NCI-H510A treated with DMSO at 0.1 percent for 48 hours (cell line): ENCODE data around the gene ANKS6.
A peak's percentile ranks its signal among the peaks of the same experiment; 100 is the strongest.

ENCODE experiments used
- DNase-seq: peaks from one replicate; lab custom pipeline; 2025; lab: John Stamatoyannopoulos, UW

The ANKS6 gene

DNA sequence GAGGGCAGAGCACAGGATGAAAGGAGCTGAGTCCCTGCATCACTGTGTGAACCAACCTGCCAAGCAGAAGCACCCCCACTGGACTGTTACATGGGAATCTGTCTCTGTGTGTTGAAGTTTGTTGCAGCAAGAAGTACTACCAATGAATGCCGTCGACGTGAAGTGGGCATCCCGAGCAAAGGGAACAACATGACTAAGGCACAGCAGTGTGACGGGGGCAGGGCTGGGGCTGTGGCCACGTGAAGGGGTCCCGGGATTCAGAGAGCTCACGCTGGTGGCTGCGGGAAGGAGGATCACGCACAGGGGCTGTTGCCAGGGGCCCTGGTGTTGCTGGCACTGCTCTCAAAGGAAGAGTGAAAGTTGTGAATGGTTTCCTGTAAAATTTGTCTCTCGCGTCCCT is 60.1 kb downstream of the ANKS6 start:
- DNase-seq, result no peak

DNA sequence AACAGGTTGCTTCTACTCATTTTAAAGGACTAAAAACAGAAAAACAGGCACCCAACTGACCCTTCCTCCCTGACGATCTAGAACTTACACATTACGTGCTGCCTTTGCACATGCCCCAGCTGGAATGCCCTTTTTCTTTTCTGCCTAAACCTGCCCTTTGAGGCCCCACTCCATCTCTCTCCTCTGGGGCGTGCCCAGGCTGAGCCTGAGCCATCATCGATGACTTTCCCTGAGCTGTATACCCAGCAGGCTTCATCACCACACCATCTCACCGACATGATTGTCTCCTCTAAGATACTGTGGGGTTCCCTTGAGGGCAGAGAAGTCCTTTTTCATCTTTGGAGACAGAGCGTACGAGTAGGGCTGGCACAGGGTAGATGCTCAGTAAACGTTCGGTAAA is 63.6 kb downstream of the ANKS6 start:
- DNase-seq, result no peak

DNA sequence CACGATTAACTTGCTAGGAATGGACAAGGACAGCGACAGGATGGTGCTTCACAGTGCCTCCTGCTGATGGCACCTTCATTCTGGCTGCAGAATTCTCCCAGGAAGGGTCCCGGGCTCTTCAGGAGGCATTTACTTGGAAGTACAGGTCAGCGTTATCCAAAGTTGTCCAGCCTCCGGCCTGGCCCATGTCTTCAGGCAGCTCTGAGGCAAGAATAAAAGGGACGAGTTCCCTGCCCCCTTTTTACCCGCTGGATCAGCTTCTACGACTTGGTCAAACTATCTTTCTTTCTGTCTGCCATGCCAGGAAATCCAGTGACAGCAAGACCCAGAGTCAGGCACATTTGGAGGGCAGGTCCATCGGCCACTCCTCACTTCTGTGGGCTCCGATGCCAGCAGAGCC is 64.3 kb downstream of the ANKS6 start:
- DNase-seq, result no peak

DNA sequence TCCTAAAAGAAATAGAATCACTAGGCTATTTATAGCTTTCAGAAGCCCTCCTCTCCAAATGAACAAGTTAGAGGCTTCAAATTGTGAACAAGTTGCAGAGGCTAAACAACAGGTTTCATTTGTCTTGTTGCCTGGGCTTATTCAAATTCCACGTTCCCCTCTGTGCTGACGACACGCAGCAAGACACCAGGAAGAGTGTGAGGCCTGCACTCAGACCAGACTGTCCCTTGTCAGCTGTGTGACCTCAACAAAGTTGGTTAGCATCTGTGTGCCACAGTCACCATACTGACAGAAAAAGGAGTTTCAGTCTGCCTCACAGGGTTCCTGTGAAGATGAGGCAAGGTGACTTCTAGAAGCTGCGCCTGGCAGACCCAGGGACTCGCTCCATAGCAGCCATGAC is 65.5 kb downstream of the ANKS6 start:
- no peak for DNase-seq

DNA sequence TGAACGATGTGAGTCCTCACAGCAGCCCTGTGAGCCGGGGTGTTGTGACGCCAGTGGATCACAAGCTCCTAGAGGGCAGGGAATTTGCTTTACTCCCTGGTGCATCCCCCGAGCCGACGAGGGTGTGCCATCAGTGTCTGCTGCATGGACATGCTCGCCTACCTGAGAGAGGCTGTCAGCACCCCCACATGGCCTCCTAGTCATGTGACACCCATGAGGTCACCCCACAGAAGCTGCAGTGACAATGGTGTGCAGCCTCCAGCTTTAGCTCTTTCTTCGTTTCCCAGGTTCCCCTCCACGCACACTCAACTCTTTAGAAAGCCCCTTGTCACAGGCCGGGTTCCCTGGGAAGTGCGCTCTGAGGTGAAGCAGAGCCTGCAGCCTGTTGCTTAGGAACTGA is 67.9 kb downstream of the ANKS6 start:
- no peak for DNase-seq

DNA sequence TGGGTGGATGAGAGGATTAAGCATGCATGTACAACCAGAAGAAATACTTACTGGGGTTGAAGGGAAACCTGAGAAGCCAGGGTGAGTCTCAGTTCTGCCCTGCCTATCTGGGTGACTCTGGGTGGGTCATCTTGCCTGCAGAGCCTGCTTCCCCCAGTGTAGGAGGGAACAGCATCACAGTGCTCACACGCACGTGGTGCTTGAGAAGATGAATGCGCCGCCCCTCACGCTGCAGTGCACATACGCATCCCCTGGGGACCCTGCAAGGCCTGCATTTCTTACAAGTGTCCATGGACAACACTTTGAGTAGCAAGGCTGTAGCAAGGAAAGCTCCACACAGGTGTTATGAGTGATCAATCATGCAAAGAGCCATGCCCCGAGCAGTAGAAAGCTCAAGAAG is 68.9 kb downstream of the ANKS6 start:
- DNase-seq, result no peak

DNA sequence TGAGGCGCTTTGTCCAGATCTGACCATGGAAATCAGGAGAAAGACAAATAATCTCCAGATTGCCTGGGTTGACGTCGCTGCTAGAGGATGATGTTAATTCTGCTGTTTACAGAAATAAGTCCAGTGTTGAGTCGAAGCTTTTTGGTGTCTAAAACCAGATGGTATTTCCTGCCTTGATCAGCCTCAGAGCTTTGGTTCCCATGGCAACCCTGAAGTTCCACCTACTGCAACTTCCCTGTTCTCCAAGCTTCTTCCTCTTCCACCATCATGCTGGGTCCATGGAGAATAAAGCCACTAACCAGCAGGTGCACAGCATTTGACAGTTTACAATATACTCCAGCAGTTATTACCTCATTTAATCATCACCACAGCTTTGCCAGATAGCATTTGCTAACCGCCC is 69.6 kb downstream of the ANKS6 start:
- DNase-seq, result no peak

DNA sequence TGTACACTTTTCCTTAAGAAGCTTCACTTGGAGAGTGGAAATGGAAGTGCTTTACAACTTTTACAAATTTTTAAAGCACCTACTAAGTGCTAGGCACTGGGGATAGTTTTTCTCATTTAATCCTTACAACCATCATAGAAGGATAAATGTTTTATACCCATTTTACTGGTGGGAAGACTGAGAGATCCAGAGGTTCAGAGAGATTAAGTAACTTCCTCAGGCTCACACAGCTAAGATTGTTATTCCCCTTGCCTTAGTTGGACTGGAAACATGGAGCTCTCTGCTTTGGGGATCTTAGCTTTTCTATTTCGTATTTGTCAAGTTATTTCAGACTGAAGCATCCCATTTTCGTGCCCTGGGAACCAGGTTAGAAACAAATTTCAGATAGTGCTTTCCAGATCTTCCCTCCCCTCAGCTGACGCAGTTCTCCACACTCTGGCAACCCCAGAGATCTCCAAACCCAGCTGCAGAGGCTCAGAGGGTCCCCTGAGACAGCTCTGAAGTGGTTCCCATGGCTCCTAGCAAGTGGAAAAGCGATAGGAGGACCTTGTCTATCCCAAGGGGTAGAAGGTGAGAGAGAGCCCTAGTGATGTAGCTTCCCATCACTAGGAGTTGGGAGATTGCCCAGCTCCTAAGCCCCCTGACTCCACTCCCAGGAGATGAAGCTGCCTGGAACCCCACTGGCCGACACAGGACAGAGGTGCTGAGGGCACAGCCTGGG is 71.4 kb downstream of the ANKS6 start:
- no peak for DNase-seq

DNA sequence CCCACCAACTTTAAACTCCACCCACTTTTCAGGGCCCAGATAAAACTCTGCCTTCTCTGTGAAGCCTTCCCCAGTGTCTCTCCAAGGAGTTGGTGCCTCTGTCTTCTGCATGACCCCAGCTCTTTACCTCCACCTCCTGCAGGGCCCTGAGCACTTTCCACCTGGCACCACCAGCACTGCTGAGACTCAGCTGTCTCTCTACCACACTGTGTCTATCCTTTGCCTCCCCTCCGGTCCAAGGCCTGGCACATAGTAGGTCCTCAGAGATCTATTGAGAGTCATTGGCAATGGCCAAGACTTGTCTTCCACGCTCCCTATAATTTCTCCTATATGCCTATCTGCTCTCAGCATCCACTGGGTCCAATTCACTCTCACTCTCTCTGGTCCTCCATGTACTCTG is 74.7 kb downstream of the ANKS6 start:
- DNase-seq, result no peak

DNA sequence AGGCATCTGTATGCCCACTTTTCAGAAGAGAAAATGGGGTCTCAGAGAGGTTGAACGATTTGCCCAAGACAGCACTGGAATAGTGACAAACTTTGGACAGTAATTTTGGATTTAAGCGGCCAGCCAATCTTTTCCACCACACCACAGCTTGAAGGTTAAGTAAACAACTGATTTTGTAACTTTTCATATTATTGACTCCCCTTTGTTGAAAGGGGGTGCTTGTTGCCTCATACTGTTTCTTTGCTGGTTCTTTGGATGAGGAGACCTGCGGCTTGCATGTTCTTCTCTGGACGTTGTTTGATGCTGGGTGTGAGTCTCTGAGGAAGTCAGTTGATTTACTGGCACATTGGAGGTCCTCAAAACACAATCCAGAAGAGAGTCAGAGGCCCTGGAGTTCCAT is 76.0 kb downstream of the ANKS6 start:
- no peak for DNase-seq

DNA sequence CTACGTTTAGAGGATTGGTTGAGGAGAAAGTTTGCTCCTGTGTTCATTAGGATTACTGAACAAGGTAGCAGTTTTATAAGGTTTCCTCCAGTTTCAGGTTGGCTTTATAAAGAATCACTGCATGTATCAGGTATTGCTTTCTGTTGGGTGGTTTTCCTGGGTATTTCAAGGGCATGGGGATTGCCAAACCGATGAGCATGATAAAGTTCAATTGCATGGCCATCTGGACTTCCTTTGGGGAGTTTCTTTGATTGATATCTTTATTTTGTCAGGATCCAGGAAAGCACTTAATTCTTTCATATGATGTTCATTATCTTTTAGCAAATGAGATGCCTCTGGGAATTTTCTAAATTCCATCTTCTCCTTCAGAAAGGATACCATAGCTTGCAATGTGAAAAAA is 77.3 kb downstream of the ANKS6 start:
- DNase-seq, result no peak

DNA sequence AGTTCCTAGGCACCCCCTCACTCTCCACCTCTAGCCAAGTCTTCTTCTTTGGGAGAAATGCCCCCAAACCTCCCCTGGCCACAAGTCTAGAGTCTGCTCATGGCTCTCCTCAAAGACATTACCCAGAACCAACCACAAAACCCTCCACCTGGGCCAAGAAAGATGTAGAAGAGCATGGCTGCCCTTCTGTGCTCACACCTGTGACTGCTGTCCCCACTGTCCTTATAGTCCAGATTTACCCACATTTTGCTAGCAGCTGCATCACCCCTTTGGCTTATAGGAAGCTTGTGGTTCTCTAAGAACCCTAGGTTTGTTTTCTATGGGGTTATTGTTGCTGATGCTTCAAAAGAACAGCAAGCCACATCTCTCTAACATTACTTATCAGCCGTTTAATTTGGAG is 81.5 kb downstream of the ANKS6 start:
- no peak for DNase-seq

DNA sequence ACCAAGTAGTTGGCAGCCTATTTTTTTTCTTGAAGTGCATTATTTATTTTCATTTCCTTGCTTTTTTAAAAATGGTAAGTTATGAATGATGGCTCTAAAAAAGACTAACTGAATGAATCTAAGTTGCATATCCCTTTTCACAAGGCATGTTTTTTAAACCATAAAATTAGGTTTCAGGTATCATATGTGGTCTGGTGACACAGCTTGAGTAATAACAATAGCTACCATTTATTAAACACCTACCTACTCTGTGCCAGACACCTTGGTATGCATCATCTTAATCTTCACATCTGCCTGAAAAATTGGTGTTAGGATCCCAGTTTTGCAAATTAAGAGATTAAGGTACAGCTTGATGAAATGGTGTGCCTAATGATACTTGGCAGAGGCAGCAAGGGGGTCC is 83.4 kb downstream of the ANKS6 start:
- DNase-seq, result no peak

DNA sequence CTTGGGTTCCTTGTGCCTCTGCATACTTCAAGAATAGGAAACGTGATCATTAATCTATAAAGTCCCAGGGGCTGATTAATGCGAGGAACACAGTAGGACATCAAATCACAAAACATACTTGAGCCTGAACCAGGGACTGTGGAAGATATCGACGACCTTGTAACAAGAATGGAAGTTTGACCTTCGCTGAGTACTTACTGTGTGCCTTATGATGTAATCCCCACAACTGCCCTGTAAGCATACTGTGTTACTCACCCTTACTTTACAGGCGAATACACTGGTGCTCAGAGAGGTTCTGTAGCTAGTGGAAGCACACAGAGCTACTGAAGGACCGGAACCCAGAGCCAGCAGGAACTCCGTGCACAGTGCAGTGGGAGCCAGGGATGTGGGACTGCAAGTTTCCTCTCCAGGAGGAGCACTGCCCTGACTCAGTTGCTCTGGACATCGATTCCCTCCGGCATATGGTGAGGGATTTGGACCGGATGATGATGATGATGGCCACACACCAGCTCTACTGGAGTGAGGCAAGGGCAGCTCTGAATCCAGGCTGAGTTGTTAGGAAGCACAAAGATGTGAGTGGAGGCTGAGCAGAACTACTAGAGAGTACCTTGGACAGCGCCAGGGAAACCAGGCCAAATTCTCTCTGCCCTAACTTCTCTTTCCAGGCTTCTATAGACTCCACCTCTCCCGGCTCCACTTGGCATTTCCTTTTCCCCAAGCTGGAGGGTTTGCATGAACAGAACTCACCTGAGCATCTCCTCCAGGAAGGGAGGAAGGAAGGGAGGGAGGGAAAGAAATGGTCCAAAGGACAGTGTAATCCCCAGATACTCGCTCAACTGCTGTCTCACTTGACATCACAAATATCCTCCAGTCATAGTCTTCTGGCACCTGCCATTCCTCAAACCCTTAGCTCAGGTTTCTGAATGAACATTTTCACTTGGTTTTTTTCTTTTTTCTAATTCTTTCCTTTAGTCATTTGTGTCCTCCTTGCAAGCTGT is 86.1 kb downstream of the ANKS6 start:
- no peak for DNase-seq

DNA sequence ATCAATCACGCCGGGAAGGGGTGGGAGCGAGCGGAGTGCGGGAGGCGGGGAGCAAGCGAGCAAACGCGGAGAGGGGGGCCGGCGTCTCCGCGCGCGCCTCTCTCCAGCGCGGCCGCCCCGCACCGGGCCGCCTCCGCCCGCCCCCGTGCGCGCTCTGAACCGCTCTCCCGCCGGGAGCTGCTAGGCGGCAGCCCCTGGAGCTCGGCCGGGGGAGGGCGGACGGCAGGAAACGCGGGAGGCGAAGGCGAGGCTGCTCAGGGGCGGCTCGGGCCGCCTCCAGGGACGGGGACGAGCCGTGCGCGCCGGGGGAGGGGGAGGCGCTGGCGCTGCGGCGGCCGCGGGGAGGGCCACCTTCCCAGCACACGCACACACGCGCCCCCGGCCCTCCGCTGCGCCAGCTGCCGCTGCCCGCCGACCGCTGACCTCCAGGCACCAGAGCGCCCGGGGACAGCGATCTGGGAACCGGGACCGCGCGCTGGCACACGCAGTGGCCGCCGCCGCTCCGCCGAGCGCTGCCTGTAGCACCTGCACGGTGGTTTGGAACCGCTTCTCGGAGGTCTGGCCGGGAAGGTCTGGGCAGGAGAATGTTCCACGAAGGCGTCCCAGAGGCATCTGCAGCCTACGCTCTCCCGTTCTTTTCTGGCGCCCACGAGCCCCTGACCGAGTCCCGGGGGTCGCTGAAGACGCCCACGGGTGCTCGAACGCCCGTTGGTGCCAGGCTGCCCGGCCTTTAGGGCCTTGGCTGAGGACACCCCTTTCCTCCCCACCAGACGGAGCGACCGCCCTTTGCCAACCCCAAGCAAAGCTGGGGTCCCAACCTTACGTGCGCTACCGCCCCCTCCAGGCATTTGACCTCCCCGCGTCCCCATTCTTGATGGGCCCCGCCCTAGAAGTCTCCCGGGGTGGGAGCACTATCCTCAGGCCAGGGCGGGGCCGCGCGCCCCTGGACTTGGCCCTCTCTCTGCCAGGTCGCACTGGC is 87.1 kb downstream of the ANKS6 start, which contains the start of gene GABBR2:
GABBR2 (minus strand) TSS at position 3 of the 979 bp plus-strand sequence. CDS start 198 bp downstream, outside the sequence.
- peak; percentile 39 for DNase-seq

DNA sequence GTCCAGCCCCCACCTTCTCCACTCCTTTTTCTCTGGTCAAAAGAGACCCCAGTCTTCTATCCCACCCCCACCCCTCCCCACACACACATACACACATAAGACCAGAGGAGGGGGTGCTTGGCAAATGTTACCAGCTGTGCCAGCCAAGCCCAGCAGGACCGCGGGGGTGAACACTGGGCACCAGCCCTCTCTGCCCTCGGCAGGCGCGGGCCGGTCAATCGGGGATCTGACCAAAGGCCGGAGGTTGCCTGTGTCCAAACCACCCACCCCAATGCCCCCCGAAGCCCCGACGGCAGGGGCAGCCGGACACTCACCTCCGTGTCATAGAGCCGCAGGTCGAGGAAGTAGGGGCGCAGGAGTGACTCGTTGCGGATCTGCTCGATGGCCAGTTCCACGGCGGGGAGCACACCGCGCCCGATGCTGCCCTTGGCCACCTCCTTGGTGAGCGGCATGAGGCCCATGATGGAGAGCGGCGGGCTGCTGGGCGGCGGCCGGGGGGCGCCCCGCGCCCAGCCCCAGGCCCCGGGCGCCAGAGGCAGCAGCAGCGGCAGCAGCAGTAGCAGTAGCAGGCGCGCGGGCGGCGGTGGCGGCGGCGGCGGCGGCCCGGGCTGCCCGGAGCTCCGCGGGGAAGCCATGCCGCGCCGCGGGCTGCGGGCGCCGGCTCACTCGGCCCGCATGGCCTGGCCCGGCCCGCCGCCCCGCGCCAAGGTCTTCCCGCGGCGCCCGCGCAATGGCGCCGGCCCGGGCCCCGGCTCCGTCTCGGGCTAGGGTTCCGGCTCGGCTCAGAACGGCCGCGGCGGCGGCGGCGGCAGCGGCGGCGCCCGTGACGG is 88.0 kb downstream of the ANKS6 start:
- no peak for DNase-seq

DNA sequence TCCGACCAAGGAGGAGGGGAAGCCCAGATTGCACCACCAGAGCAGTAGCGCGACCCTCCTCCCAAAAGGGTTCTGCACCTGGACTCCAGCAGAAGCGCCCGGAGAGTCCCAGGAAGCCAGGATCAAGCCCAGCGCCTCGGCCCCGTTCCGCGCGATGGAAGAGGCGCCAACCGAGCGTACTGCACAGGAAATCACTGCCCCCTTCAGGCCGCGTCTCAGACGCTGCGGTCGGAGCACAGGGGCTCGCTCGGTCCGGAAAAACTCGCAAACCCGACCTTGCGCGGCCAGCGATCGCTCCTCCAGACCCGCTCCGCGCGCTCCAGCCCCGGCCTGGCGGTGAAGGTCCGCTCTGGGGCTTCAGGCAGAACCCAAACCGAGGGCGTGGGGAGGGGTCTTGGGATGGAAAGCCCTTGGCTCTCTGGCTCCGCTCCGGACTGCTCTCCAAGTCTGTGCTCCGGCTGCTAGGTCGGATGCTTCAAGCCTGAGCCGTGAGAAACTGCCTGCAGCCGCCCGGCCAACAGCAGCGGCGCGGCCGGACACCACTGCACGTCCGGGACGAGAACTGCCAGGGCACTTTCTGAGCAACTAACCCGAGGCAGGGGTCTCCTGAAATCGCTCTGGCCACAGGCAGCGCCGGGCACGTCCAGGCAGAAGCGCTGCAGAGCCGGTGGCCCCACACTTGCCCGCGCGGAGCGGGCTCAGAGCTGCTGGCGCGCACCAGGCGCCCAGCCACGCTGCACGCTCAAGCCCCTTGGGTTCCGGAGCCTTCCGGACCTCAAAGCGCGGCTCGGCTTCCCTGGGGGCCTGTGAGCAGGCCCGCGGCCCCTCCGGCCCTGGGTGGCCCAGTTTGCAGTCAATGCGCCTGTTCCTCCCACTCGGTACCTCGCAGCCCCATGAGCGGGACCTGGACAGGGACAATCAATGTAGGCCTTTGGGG is 88.9 kb downstream of the ANKS6 start:
- DNase-seq, result peak; percentile 83

DNA sequence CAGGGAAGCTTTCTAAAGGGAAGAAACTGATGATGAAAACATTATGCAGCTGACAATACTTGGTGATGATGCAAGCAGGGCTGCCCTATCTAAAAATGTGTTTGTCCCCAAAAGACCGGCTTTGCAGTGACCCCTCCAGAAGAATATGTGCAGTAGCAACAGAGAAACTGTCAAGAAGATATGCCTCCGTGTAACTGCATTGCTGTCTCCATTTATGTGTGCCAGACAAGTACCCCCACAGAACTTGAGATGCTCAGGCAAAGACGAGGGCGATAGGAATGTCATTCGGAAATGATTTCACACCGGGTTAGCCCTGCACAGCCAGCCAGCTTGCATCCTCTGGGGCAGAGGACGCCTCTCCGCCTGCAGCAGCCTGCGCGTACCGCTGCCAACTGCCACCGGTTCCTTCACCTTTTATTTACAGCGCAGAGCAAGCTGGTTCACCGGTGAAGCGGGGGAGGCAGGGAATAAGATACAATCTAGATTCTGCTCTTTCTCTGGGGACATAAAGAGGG is 89.6 kb downstream of the ANKS6 start:
- DNase-seq, result no peak

DNA sequence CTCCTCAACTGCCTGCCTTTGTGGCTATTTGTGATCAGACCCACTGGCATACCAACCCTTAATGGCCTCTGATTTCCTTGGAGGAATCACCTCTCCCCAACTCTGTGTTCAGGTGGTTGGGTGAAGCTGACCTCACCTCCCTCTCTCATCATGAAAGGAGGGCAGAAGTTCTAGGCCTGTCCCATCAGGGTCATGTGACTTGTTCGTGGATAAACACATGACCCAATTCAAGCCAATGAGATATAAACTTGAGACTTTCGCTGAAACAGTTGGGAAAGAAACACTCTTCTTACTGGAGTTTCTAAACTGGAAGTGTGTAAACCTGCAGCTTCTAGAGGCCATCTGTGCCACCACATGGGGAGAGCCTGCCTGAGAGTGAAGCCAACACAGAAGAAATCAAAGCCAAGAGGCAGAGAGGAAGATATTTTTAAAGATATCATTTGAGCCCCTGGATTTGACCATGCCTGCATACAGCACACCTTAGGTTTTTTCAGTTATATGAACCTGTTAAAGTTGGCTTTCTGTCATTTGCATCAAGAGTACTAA is 93.4 kb downstream of the ANKS6 start:
- DNase-seq, result no peak
